GM23248 (cell line): ENCODE results near the gene MET.

Experiments
- EZH2 ChIP-seq: fragments of 200-600 bp; sonication (generic); IDR thresholded peaks from 2 replicates; pipeline ENCODE4 v1.6.1; 2018; ENCODE audit warnings: antibody characterized with exemption, mild to moderate bottlenecking; ENCODE audit not compliant: insufficient read depth, poor library complexity, severe bottlenecking
- EZH2phosphoT487 ChIP-seq: fragments of 200-600 bp; sonication (generic); IDR thresholded peaks from 2 replicates; pipeline ENCODE4 v1.6.1; 2018; ENCODE audit warnings: antibody characterized with exemption, moderate library complexity, mild to moderate bottlenecking, low read depth; ENCODE audit not compliant: insufficient read depth

DNA sequence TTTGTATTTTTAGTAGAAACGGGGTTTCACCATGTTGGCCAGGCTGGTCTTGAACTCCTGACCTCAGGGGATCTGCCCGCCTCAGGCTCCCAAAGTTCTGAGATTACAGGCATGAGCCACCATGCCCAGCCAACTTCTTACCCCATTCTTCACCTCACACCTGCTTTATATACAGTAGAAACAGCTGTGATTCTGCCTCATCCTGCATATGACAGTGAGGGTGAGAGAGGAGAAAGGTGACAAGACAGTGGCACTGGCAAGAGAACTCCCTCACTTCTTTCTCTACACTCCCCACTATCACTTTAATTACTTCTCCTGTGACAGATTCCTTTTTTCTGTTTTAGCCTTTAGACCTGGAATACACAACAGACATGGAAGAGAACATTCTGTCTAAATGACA is 128.6 kb downstream of the MET start:
- TF ChIP-seq EZH2phosphoT487 (no peak), EZH2 (no peak)
